Tibial nerve (tissue), 4 donors: ENCODE data around the gene CD164L2. TPM values are rescaled to one million over a fixed set of nuclear protein-coding genes. Genes with fewer than 3 reads are reported as not detected.

ENCODE experiments used
- DNase-seq, 2 donors: peaks; one replicate each; pipeline ENCODE4 v3.0.0-alpha.2; 2019; ENCODE audit warnings: low spot score in 2 of 2
- H3K27ac ChIP-seq, 4 donors: fragments of 200-600 bp; sonication (generic) in 3 of 4; one replicate each; pipeline ENCODE4 v1.5.1; 2017 to 2019; ENCODE audit warnings: mild to moderate bottlenecking in 1 of 4
- H3K27me3 ChIP-seq, 2 donors: fragments of 200-600 bp; sonication (generic) in 1 of 2; one replicate each; pipeline versions ENCODE4 v1.5.1 to v1.6.0; 2017 to 2019
- H3K36me3 ChIP-seq, 3 donors: fragments of 200-600 bp; sonication (generic); one replicate each; pipeline ENCODE4 v1.5.1; 2018 to 2019
- H3K4me1 ChIP-seq, 4 donors: fragments of 200-600 bp; sonication (generic) in 3 of 4; one replicate each; pipeline ENCODE4 v1.5.1; 2017 to 2019
- H3K4me3 ChIP-seq, 4 donors: fragments of 200-600 bp; sonication (generic) in 3 of 4; one replicate each; pipeline ENCODE4 v1.5.1; 2017 to 2019; ENCODE audit warnings: mild to moderate bottlenecking in 1 of 4, moderate library complexity in 1 of 4
- H3K9me3 ChIP-seq, 4 donors: fragments of 200-600 bp; sonication (generic) in 3 of 4; one replicate each; pipeline ENCODE4 v1.5.1; 2017 to 2019
- EP300 ChIP-seq, 2 donors: sonication (generic); formaldehyde crosslinking; IDR thresholded peaks; one replicate each; pipeline ENCODE4 v1.6.1; 2017; ENCODE audit warnings: antibody characterized with exemption in 2 of 2, mild to moderate bottlenecking in 1 of 2
- POLR2A ChIP-seq, 2 donors: fragments of 450-650 bp; IDR thresholded peaks; one replicate each; pipeline ENCODE4 v1.6.1; 2017; ENCODE audit warnings: antibody characterized with exemption in 2 of 2, mild to moderate bottlenecking in 2 of 2, moderate library complexity in 2 of 2
- WGBS, 2 donors: methylation state at CpG; one replicate each; pipeline ENCODE4 v1.1.5; 2018; 5-methylcytosine and 5-hydroxymethylcytosine counted together
- total RNA-seq, 4 donors: library from RNA; depleted of rRNA; stranded (reverse); fragments of >200 nt; gene quantifications; one replicate each; pipeline ENCODE4 v1.1.0, GENCODE V29; 2016
- TF ChIP-seq, protein P1 (sequence below), 5 experiments: fragments of 200-600 bp in 3 of 5; fragments of 450-650 bp in 2 of 5; sonication (generic) in 3 of 5; IDR thresholded peaks; one replicate each; pipeline ENCODE4 v1.5.1; 2016 to 2019; ENCODE audit warnings: antibody characterized with exemption in 5 of 5, mild to moderate bottlenecking in 3 of 5, moderate library complexity in 2 of 5

CD164L2 gene
- total RNA-seq, 4 donors from 2014 or later, result not detected

- Histone ChIP-seq H3K27me3 (no peaks in the 10 kb centered on the region), H3K36me3 (peaks cover 0 to 26% (median 0%) of the 10 kb centered on the region in 3 donors), H3K4me1 (peaks cover 0 to 10% (median 2%) of the 10 kb centered on the region in 4 donors), H3K4me3 (peak within 1 kb of the TSS in 2 of 4 donors; percentile 15 to 40), H3K27ac (peak within 1 kb of the TSS in 1 of 4 donors; percentile 78), H3K9me3 (no peaks in the 10 kb centered on the region)
- DNase-seq, result no peak
- 27 to 32% methylated on average over 18 of the region's 22 CpGs for WGBS, 2 donors
- TF ChIP-seq POLR2A (IDR thresholded peaks at IDR 0.05), result no peak
- no peak for TF ChIP-seq EP300 (IDR thresholded peaks at IDR 0.05)
- TF ChIP-seq, protein P1, sequence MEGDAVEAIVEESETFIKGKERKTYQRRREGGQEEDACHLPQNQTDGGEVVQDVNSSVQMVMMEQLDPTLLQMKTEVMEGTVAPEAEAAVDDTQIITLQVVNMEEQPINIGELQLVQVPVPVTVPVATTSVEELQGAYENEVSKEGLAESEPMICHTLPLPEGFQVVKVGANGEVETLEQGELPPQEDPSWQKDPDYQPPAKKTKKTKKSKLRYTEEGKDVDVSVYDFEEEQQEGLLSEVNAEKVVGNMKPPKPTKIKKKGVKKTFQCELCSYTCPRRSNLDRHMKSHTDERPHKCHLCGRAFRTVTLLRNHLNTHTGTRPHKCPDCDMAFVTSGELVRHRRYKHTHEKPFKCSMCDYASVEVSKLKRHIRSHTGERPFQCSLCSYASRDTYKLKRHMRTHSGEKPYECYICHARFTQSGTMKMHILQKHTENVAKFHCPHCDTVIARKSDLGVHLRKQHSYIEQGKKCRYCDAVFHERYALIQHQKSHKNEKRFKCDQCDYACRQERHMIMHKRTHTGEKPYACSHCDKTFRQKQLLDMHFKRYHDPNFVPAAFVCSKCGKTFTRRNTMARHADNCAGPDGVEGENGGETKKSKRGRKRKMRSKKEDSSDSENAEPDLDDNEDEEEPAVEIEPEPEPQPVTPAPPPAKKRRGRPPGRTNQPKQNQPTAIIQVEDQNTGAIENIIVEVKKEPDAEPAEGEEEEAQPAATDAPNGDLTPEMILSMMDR (IDR thresholded peaks at IDR 0.05), result no peak
Observed at GRCh38 chr1:27341525-27342252, 41.4 kb downstream of the CD164L2 start, which contains the start of gene SYTL1. Gene SYTL1, plus strand, starts transcription at chr1:27342022. Its CDS starts 3,313 bp downstream, at chr1:27345335.

DNA sequence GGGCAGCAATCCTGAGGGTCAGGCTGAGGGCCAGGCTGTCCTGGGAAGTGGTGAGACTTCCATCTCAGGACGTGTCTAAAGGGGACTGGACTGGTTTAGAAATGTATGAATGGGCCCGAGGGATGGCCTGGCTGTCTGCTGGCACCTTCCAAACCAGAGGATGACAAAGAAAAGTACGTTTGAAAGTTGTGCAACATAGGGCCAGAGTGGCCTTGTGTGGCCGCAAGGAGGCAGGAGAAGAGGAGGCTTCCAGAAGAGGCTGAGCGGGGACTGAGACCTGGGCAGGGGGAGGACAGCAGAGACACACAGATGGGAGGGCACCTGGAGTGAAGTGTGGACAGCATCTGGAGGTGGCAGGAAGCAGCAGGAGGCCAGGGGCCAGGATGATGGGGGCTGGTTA, 43.9 kb downstream of the CD164L2 start:
- no peak for DNase-seq
- TF ChIP-seq, protein P1 (IDR thresholded peaks at IDR 0.05), result no peak
- H3K36me3 ChIP-seq, result peaks cover 3 to 51% (median 5%) of the 10 kb centered on the region in 3 donors
- H3K4me1 ChIP-seq, result peaks cover 0 to 10% (median 2%) of the 10 kb centered on the region in 4 donors
- H3K9me3 ChIP-seq, result no peaks in the 10 kb centered on the region
- H3K27me3 ChIP-seq, result no peaks in the 10 kb centered on the region
- H3K27ac ChIP-seq, result no peak overlapping the region
- H3K4me3 ChIP-seq, result no peak overlapping the region
- WGBS, 2 donors, result 62 to 71% methylated on average over 5 of the region's 5 CpGs

- Histone ChIP-seq H3K4me1 (peaks cover 0 to 10% (median 2%) of the 10 kb centered on the region in 4 donors), H3K27ac (no peak overlapping the region), H3K36me3 (peaks cover 3 to 55% (median 10%) of the 10 kb centered on the region in 3 donors), H3K27me3 (no peaks in the 10 kb centered on the region), H3K4me3 (no peak overlapping the region), H3K9me3 (no peaks in the 10 kb centered on the region)
- no peak for DNase-seq
- 85% methylated on average over 6 of the region's 6 CpGs for WGBS, 2 donors
- no peak for TF ChIP-seq POLR2A (IDR thresholded peaks at IDR 0.05)
- no peak for TF ChIP-seq EP300 (IDR thresholded peaks at IDR 0.05)
- TF ChIP-seq, protein P1 (IDR thresholded peaks at IDR 0.05), result no peak
Observed at GRCh38 chr1:27338751-27339150, 44.4 kb downstream of the CD164L2 start.

DNA sequence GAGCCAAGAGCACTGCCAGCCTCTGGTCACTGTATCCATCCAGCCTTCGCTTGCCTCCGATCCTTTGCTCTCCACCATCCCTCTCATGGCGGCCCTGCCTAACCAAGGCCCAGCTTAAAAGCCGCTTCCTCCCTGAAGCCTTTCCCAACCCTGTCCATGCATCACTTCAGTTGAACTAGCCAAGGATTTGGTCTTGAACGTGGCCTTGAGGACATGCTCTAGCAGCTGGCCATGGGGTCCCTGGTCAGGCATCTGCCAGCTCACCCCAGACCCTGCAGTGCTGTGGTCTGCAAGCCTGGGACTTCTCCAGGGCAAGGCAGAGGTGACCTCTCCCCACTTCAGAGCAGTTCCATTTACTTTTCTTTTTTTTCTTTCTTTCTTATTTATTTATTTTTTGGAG, 46.4 kb downstream of the CD164L2 start:
- WGBS, 2 donors, result 93 to 97% methylated on average over 5 of the region's 5 CpGs
- TF ChIP-seq, protein P1 (IDR thresholded peaks at IDR 0.05), result no peak
- TF ChIP-seq POLR2A (IDR thresholded peaks at IDR 0.05), result no peak
- no peak for TF ChIP-seq EP300 (IDR thresholded peaks at IDR 0.05)
- peaks cover 3 to 75% (median 18%) of the 10 kb centered on the region in 3 donors for H3K36me3 ChIP-seq
- H3K27ac ChIP-seq, result no peak overlapping the region
- H3K4me1 ChIP-seq, result peaks cover 0 to 5% (median under 1%) of the 10 kb centered on the region in 4 donors
- no peak overlapping the region for H3K4me3 ChIP-seq
- no peaks in the 10 kb centered on the region for H3K9me3 ChIP-seq
- no peak for DNase-seq
- H3K27me3 ChIP-seq, result no peaks in the 10 kb centered on the region
